ENCODE data around the gene ZFP2.

Gene ZFP2

DNA sequence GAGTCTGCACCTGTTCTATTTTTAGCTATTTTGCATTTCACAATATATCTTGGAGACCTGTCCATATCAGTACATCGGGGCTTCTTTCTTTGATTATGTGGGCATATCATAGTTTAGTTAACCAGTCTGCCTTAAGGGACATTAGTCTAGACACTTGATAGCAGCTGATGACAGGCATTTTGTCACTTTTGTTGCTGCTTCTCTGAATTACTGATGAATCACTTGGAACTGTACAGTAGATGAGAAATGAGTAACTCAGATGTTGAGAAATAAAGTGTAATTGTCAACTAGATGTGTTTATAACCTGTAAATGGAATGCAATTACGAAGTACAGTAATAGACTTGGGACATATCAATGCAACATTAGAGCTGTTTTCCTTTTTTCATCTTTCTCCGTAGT is 7.1 kb downstream of the ZFP2 start:
- no peak overlapping the region for H3K27ac ChIP-seq
- TF ChIP-seq, protein P1, sequence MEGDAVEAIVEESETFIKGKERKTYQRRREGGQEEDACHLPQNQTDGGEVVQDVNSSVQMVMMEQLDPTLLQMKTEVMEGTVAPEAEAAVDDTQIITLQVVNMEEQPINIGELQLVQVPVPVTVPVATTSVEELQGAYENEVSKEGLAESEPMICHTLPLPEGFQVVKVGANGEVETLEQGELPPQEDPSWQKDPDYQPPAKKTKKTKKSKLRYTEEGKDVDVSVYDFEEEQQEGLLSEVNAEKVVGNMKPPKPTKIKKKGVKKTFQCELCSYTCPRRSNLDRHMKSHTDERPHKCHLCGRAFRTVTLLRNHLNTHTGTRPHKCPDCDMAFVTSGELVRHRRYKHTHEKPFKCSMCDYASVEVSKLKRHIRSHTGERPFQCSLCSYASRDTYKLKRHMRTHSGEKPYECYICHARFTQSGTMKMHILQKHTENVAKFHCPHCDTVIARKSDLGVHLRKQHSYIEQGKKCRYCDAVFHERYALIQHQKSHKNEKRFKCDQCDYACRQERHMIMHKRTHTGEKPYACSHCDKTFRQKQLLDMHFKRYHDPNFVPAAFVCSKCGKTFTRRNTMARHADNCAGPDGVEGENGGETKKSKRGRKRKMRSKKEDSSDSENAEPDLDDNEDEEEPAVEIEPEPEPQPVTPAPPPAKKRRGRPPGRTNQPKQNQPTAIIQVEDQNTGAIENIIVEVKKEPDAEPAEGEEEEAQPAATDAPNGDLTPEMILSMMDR (IDR thresholded peaks at IDR 0.05): no peak
- no peak for DNase-seq (ENCODE audit: low spot score)
- H3K4me3 ChIP-seq: no peak overlapping the region

DNA sequence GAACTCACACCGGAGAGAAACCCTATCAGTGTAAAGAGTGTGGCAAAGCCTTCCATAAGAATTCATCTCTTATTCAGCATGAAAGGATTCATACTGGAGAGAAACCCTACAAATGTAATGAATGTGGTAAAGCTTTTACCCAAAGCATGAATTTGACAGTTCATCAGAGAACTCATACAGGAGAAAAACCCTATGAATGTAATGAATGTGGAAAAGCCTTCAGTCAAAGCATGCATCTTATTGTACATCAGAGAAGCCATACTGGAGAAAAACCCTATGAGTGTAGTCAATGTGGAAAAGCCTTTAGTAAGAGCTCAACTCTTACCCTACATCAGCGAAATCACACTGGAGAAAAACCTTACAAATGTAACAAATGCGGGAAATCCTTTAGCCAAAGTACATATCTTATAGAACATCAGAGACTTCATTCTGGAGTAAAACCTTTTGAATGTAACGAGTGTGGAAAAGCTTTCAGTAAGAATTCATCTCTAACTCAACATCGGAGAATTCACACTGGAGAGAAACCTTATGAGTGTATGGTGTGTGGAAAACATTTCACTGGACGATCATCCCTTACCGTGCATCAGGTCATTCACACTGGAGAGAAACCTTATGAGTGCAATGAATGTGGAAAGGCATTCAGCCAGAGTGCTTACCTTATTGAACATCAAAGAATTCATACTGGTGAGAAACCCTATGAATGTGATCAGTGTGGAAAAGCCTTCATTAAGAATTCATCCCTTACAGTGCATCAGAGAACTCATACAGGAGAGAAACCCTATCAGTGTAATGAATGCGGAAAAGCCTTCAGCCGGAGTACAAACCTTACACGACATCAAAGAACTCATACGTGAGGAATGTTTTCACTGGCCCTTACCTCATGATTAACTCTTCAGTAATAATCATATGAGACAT is 36.4 kb downstream of the ZFP2 start:
- no peak for DNase-seq (ENCODE audit: low spot score)
- TF ChIP-seq, protein P1 (IDR thresholded peaks at IDR 0.05): no peak
- Histone ChIP-seq H3K27ac (no peak overlapping the region), H3K4me3 (peak overlapping the region; percentile 32)

DNA sequence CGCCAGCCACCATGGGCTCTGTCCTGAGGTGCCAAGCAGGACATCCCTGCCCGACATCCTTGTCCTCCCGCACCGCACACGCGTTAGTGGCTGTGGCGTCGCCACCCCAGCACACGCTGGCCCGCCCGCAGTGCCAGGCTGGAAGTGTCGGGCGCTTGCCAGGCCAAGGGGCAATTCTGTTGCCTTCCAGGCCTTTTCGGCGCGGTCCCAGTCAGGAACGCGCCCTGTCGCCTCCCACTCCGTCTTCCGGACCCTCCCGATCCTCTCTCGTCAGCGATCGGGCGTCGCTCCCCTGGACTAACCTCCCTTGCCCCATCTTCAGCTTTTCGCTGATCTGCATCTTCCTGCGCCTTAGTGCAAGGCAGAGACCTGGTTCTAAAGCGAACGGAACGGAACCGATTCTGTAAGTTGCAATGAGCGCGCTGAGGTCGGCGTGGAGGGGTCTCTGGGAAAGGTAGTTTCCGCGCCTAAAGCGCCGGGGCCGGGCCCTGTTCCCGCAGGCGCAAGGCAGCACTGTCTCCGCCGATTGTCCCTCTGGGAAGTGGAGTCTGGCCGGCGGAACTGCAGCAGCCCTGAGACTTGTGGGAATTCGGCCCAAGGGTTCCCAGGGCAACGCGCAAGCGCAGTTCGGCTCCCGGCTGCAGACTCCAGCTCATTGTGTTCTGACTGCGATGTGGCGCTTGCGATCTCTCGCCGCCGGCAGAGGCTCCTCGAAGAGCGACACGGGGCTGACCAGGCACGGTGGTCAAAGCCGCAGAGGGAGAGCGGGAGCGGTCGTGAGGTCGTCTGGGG is 45.1 kb downstream of the ZFP2 start, which contains the start of gene ZNF454:
Gene ZNF454 (plus strand): TSS at position 630 of the 792 bp plus-strand sequence. CDS start 1,594 bp downstream, outside the sequence.
- Histone ChIP-seq H3K27ac (peak within 1 kb of the TSS; percentile 38 to 87), H3K4me3 (peak within 1 kb of the TSS; percentile 88)
- DNase-seq (ENCODE audit: low spot score): peak; percentile 91
- TF ChIP-seq, protein P1 (IDR thresholded peaks at IDR 0.05): no peak

DNA sequence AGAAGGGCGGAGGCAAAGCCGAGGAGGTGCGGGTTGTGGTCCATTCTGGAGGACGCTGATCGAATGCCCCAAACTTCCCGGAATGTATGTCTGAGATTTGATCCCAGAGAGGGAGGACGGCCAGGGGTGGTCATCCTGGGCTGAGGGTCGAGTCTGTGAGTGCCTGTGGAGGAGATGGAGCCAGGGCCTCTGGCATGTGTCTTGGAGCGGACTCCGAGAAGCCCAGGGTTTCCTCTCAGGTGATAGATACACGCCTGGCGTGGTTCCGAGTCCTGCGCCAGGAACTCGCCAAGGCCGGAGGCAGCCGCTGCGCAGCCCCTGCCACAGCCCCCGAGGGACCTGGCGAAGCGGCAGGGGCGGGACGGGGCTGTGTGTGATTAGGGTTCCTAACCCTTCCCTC is 45.6 kb downstream of the ZFP2 start:
- Histone ChIP-seq H3K27ac (peak overlapping the region in 1 of 2 donors; percentile 87), H3K4me3 (peak overlapping the region; percentile 88)
- DNase-seq (ENCODE audit: low spot score): no peak
- TF ChIP-seq, protein P1 (IDR thresholded peaks at IDR 0.05): no peak

DNA sequence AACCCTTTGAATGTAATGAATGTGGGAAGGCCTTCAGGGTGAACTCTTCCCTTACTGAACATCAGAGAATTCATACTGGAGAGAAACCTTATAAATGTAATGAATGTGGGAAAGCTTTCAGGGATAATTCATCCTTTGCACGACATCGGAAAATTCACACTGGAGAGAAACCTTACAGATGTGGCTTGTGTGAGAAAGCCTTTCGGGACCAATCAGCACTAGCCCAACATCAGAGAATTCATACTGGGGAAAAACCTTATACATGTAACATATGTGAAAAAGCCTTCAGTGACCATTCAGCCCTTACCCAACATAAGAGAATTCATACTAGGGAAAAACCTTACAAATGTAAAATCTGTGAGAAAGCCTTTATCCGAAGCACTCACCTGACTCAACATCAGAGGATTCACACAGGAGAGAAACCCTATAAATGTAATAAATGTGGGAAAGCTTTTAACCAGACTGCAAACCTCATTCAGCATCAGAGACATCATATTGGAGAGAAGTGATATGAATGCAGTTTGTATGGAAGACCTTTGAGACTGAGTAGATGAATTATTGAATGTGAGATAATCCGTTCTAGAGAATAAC is 69.8 kb downstream of the ZFP2 start:
- H3K4me3 ChIP-seq: peak overlapping the region; percentile 24
- TF ChIP-seq, protein P1 (IDR thresholded peaks at IDR 0.05): no peak
- H3K27ac ChIP-seq: no peak overlapping the region
- DNase-seq (ENCODE audit: low spot score): no peak

DNA sequence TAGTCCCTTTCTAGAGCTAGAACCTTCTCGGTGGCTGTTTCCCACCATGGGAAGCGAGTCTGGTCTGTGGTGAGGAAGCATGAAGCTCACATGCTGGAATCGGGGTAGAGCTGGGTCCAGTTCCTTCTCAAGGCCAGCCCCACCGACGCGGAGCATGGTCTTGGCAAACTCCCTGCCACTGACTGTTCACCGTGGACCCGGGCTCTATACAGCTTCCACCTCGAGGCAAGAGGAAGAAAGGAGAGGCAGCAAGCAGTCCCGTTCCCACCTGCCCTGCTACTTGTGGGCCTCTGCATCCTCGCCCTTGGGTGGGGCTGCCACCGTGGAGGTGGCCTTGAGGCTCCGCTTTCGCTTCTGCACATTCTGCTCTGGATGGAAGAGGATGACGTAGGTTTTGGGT is 85.7 kb downstream of the ZFP2 start:
- DNase-seq (ENCODE audit: low spot score): no peak
- H3K27ac ChIP-seq: no peak overlapping the region
- H3K4me3 ChIP-seq: no peak overlapping the region
- TF ChIP-seq, protein P1 (IDR thresholded peaks at IDR 0.05): no peak

Data from coronary artery (tissue), 2 donors.